Liver (tissue), 3 donors: Measurements from ENCODE around the gene STAT5A.

Source experiments
- EGR1 ChIP-seq, 2 donors: IDR thresholded peaks; 2 replicates each; pipeline ENCODE4 v1.6.1; 2016 to 2018; ENCODE audit warnings: antibody characterized with exemption in 2 of 2, low read depth in 2 of 2
- GABPA ChIP-seq, 2 donors: IDR thresholded peaks in 1 of 2; conservative IDR thresholded peaks in 1 of 2; 2 replicates each; pipeline ENCODE4 v1.6.1; 2016; ENCODE audit warnings: antibody characterized with exemption in 2 of 2, mild to moderate bottlenecking in 1 of 2, moderate library complexity in 1 of 2
- HNF4G ChIP-seq: IDR thresholded peaks from 2 replicates; pipeline ENCODE4 v1.6.1; 2016; ENCODE audit warnings: antibody characterized with exemption
- JUND ChIP-seq, 2 donors: IDR thresholded peaks; 2 replicates each; pipeline ENCODE4 v1.6.1; 2016; ENCODE audit warnings: antibody characterized with exemption in 2 of 2
- NR2F2 ChIP-seq: IDR thresholded peaks from 2 replicates; pipeline ENCODE4 v1.6.1; 2016; ENCODE audit warnings: antibody characterized with exemption
- RAD21 ChIP-seq, 2 donors: IDR thresholded peaks; 2 replicates each; pipeline ENCODE4 v1.6.1; 2016; ENCODE audit warnings: antibody characterized with exemption in 2 of 2, mild to moderate bottlenecking in 2 of 2
- SP1 ChIP-seq: IDR thresholded peaks from 2 replicates; pipeline ENCODE4 v1.6.1; 2018; ENCODE audit warnings: antibody characterized with exemption, mild to moderate bottlenecking
- TAF1 ChIP-seq: conservative IDR thresholded peaks from 2 replicates; pipeline ENCODE4 v1.6.1; 2016; ENCODE audit warnings: antibody characterized with exemption, mild to moderate bottlenecking
- YY1 ChIP-seq: IDR thresholded peaks from 2 replicates; pipeline ENCODE4 v1.6.1; 2016; ENCODE audit warnings: antibody characterized with exemption, mild to moderate bottlenecking
- TF ChIP-seq, protein P1 (sequence below): fragments of 150-350 bp; IDR thresholded peaks from 2 replicates; pipeline ENCODE4 v1.5.1; 2017; ENCODE audit warnings: improper control_type of control experiment, low read depth, low read length; ENCODE audit not compliant: missing input control
- TF ChIP-seq, protein P2 (sequence below): IDR thresholded peaks from 2 replicates; pipeline ENCODE4 v1.6.1; 2016; ENCODE audit warnings: antibody characterized with exemption
- TF ChIP-seq, protein P3 (sequence below): IDR thresholded peaks from 2 replicates; pipeline ENCODE4 v1.6.1; 2016; ENCODE audit warnings: antibody characterized with exemption
- TF ChIP-seq, protein P4 (sequence below): IDR thresholded peaks from 2 replicates; pipeline ENCODE4 v1.6.1; 2016; ENCODE audit warnings: antibody characterized with exemption, mild to moderate bottlenecking
- donor health status: healthy.
- donor health status: healthy.

DNA sequence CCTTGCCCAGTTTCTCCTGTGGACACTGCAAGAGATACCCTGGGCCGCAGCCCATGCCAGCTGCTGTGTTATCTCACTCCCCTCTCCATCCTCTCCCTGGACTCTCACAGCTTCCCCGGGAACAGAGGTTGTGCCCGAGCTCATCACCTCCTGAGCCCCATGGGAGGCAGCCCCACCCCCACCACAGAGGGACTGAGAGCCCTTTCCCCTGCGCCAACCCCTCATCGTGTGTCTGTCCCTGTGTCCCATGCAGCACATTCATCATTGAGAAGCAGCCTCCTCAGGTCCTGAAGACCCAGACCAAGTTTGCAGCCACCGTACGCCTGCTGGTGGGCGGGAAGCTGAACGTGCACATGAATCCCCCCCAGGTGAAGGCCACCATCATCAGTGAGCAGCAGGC is 12.7 kb downstream of the STAT5A start:
- no peak for TF ChIP-seq JUND (IDR thresholded peaks at IDR 0.05)
- TF ChIP-seq, protein P1, sequence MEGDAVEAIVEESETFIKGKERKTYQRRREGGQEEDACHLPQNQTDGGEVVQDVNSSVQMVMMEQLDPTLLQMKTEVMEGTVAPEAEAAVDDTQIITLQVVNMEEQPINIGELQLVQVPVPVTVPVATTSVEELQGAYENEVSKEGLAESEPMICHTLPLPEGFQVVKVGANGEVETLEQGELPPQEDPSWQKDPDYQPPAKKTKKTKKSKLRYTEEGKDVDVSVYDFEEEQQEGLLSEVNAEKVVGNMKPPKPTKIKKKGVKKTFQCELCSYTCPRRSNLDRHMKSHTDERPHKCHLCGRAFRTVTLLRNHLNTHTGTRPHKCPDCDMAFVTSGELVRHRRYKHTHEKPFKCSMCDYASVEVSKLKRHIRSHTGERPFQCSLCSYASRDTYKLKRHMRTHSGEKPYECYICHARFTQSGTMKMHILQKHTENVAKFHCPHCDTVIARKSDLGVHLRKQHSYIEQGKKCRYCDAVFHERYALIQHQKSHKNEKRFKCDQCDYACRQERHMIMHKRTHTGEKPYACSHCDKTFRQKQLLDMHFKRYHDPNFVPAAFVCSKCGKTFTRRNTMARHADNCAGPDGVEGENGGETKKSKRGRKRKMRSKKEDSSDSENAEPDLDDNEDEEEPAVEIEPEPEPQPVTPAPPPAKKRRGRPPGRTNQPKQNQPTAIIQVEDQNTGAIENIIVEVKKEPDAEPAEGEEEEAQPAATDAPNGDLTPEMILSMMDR: no peak
- TF ChIP-seq, protein P2, sequence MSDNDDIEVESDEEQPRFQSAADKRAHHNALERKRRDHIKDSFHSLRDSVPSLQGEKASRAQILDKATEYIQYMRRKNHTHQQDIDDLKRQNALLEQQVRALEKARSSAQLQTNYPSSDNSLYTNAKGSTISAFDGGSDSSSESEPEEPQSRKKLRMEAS: no peak
- TF ChIP-seq GABPA (IDR thresholded peaks at IDR 0.05 in 1 of 2, conservative IDR thresholded peaks at IDR 0.05 in 1 of 2): no peak
- TF ChIP-seq SP1: no peak
- TF ChIP-seq RAD21 (IDR thresholded peaks at IDR 0.05): no peak
- TF ChIP-seq YY1: no peak
- no peak for TF ChIP-seq NR2F2
- TF ChIP-seq, protein P3, sequence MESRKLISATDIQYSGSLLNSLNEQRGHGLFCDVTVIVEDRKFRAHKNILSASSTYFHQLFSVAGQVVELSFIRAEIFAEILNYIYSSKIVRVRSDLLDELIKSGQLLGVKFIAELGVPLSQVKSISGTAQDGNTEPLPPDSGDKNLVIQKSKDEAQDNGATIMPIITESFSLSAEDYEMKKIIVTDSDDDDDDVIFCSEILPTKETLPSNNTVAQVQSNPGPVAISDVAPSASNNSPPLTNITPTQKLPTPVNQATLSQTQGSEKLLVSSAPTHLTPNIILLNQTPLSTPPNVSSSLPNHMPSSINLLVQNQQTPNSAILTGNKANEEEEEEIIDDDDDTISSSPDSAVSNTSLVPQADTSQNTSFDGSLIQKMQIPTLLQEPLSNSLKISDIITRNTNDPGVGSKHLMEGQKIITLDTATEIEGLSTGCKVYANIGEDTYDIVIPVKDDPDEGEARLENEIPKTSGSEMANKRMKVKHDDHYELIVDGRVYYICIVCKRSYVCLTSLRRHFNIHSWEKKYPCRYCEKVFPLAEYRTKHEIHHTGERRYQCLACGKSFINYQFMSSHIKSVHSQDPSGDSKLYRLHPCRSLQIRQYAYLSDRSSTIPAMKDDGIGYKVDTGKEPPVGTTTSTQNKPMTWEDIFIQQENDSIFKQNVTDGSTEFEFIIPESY: no peak
- no peak for TF ChIP-seq TAF1
- no peak for TF ChIP-seq EGR1 (IDR thresholded peaks at IDR 0.05; ENCODE audit: low read depth in 2 of 2)
- no peak for TF ChIP-seq HNF4G
- TF ChIP-seq, protein P4, sequence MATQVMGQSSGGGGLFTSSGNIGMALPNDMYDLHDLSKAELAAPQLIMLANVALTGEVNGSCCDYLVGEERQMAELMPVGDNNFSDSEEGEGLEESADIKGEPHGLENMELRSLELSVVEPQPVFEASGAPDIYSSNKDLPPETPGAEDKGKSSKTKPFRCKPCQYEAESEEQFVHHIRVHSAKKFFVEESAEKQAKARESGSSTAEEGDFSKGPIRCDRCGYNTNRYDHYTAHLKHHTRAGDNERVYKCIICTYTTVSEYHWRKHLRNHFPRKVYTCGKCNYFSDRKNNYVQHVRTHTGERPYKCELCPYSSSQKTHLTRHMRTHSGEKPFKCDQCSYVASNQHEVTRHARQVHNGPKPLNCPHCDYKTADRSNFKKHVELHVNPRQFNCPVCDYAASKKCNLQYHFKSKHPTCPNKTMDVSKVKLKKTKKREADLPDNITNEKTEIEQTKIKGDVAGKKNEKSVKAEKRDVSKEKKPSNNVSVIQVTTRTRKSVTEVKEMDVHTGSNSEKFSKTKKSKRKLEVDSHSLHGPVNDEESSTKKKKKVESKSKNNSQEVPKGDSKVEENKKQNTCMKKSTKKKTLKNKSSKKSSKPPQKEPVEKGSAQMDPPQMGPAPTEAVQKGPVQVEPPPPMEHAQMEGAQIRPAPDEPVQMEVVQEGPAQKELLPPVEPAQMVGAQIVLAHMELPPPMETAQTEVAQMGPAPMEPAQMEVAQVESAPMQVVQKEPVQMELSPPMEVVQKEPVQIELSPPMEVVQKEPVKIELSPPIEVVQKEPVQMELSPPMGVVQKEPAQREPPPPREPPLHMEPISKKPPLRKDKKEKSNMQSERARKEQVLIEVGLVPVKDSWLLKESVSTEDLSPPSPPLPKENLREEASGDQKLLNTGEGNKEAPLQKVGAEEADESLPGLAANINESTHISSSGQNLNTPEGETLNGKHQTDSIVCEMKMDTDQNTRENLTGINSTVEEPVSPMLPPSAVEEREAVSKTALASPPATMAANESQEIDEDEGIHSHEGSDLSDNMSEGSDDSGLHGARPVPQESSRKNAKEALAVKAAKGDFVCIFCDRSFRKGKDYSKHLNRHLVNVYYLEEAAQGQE: no peak
